Measurements from ENCODE around the gene KRTAP13-4.

DNA sequence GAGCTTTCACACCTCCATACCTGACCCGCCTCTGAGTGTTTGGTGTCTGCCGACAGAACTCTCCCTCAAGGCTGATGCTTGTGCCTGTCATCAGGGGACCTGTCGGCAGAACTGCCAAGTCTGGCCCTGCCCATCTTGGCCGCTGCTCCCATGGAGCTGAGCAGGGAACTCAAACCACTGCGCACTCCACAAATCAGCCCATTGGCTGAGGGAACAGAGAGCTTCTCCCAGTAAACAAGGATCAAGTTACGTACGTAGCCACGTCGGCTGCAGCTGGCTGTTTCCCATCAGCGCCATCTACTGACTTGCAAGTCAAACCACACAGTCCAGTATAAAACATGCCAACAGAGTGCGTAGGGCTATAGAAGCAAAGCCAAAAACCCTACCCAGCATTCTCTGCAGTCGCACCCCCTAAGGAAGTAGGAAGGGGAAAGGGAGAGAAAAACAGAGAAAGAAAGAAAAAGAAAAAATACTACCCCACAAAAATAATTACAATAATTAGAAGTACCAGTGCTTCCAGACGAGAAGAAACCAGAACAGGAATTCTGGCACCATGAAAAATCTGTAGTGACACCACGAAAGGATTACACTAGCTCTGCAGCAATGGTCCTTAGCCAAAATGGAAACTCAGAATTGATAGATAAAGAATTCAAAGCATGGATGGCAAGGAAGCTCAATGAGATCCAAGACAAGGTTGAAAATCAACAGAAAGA, 21.1 kb upstream of the KRTAP13-4 start:
- TF ChIP-seq, protein P1, sequence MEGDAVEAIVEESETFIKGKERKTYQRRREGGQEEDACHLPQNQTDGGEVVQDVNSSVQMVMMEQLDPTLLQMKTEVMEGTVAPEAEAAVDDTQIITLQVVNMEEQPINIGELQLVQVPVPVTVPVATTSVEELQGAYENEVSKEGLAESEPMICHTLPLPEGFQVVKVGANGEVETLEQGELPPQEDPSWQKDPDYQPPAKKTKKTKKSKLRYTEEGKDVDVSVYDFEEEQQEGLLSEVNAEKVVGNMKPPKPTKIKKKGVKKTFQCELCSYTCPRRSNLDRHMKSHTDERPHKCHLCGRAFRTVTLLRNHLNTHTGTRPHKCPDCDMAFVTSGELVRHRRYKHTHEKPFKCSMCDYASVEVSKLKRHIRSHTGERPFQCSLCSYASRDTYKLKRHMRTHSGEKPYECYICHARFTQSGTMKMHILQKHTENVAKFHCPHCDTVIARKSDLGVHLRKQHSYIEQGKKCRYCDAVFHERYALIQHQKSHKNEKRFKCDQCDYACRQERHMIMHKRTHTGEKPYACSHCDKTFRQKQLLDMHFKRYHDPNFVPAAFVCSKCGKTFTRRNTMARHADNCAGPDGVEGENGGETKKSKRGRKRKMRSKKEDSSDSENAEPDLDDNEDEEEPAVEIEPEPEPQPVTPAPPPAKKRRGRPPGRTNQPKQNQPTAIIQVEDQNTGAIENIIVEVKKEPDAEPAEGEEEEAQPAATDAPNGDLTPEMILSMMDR (IDR thresholded peaks at IDR 0.05; ENCODE audit: low read depth, low read length, poor library complexity, severe bottlenecking), result peak; percentile 69
- no peak for TF ChIP-seq EZH2phosphoT487 (IDR thresholded peaks at IDR 0.05; ENCODE audit: borderline replicate concordance, low read length)
